ENCODE data around the gene C9orf72. TPM values are rescaled to one million over a fixed set of nuclear protein-coding genes. Genes with fewer than 3 reads are reported as not detected.

C9orf72 gene
- total and polyA plus RNA-seq, 3 donors from 2014 or later = 27.9 to 38.5 (median 32.0) TPM

DNA sequence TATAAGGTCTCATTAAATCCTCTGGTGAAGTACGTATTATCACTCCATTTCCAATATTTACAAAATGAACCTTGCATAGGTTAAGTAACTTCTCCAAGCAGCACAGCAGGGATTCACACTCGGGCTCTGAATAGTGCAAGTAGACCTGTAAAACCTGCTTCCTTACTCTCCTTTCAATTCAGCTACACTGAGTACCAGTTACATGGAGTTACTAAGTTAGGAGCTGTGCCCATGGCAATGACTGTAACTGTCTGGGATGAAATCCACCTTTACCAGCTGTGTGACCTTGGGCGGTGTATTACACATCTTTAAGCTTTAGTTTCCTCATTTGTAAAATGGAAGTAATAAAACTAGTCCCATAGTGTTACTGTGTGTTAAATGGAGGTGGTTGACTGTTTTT, 27.8 kb downstream of the C9orf72 start:
- Histone ChIP-seq H3K36me3 (ENCODE audit: low read depth, missing control alignments) (no peaks in the 10 kb centered on the region), H3K9me3 (no peaks in the 10 kb centered on the region), H3K4me3 (no peak overlapping the region), H3K27ac (no peak overlapping the region), H3K27me3 (no peaks in the 10 kb centered on the region), H3K4me1 (peaks cover 1% of the 10 kb centered on the region)
- intact Hi-C loops (cut with DNase I; ENCODE audit: low total_unique reads) = loop anchor here (5.0 kb wide), 1 partner anchor 213 kb away; no protein-coding TSS in a partner anchor
- TF ChIP-seq, protein P1, sequence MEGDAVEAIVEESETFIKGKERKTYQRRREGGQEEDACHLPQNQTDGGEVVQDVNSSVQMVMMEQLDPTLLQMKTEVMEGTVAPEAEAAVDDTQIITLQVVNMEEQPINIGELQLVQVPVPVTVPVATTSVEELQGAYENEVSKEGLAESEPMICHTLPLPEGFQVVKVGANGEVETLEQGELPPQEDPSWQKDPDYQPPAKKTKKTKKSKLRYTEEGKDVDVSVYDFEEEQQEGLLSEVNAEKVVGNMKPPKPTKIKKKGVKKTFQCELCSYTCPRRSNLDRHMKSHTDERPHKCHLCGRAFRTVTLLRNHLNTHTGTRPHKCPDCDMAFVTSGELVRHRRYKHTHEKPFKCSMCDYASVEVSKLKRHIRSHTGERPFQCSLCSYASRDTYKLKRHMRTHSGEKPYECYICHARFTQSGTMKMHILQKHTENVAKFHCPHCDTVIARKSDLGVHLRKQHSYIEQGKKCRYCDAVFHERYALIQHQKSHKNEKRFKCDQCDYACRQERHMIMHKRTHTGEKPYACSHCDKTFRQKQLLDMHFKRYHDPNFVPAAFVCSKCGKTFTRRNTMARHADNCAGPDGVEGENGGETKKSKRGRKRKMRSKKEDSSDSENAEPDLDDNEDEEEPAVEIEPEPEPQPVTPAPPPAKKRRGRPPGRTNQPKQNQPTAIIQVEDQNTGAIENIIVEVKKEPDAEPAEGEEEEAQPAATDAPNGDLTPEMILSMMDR (IDR thresholded peaks at IDR 0.05) = no peak
- TF ChIP-seq POLR2A (IDR thresholded peaks at IDR 0.05) = no peak
- 87 to 89% methylated on average over 3 of the region's 3 CpGs for WGBS, 2 donors
- no peak for DNase-seq

DNA sequence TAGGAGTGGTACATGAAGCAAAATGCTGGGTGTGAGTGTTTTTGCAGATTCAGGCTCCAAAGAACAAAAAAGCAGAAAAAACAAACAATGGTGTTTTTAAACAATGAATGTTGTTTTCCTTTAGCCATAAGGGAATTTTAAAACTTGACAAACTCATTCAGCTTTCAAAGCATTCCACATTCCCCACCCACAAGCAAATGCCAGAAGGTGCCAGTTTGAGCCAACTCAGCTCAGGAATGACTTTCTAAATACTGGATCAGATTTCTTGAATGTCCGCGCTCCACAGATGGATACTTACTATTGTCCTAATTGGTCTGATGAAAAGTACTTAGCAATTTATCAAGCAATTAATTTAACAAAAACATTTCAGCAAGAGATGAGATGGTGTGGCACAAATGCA, 30.8 kb downstream of the C9orf72 start:
- Histone ChIP-seq H3K4me1 (peaks cover 14% of the 10 kb centered on the region), H3K36me3 (ENCODE audit: low read depth, missing control alignments) (no peaks in the 10 kb centered on the region), H3K4me3 (no peak overlapping the region), H3K27ac (no peak overlapping the region), H3K9me3 (no peaks in the 10 kb centered on the region), H3K27me3 (no peaks in the 10 kb centered on the region)
- intact Hi-C loops (cut with DNase I; ENCODE audit: low total_unique reads) = no loop called here
- no peak for TF ChIP-seq POLR2A (IDR thresholded peaks at IDR 0.05)
- TF ChIP-seq, protein P1 (IDR thresholded peaks at IDR 0.05) = no peak
- 93% methylated on average over 2 of the region's 2 CpGs for WGBS, 2 donors
- no peak for DNase-seq

GRCh38 chr9:27541740-27542139, 31.5 kb downstream of the C9orf72 start:
- Histone ChIP-seq H3K9me3 (no peaks in the 10 kb centered on the region), H3K27ac (no peak overlapping the region), H3K4me1 (peaks cover 14% of the 10 kb centered on the region), H3K27me3 (no peaks in the 10 kb centered on the region), H3K36me3 (ENCODE audit: low read depth, missing control alignments) (no peaks in the 10 kb centered on the region), H3K4me3 (no peak overlapping the region)
- no peak for DNase-seq
- no peak for TF ChIP-seq POLR2A (IDR thresholded peaks at IDR 0.05)
- TF ChIP-seq, protein P1 (IDR thresholded peaks at IDR 0.05) = no peak
- WGBS, 2 donors = 82 to 93% methylated on average over 4 of the region's 4 CpGs
- intact Hi-C loops (cut with DNase I; ENCODE audit: low total_unique reads) = no loop called here

DNA sequence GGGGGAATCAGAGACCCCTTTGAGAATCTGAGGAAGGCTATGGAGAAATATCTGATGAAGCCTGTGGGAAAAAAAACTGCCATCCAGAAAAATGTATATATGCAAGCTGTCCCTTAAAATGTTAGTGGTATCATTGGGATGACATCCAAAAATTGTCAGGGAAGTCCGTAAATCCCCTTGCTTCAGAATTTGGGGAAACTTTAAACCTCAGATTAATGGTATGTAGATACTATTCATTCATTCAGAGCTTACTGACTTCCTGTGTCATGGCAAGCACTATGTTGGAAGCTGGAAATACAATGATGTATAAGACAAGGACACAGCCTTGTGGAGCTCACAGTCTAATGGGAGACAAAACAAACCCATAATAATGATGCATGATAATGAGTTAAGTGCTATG, 32.8 kb downstream of the C9orf72 start:
- no peak overlapping the region for H3K27ac ChIP-seq
- H3K27me3 ChIP-seq = no peaks in the 10 kb centered on the region
- H3K4me1 ChIP-seq = peaks cover 14% of the 10 kb centered on the region
- DNase-seq = no peak
- 79 to 87% methylated on average over 1 of the region's 1 CpG for WGBS, 2 donors
- H3K9me3 ChIP-seq = no peaks in the 10 kb centered on the region
- H3K4me3 ChIP-seq = no peak overlapping the region
- H3K36me3 ChIP-seq (ENCODE audit: low read depth, missing control alignments) = no peaks in the 10 kb centered on the region
- intact Hi-C loops (cut with DNase I; ENCODE audit: low total_unique reads) = no loop called here
- TF ChIP-seq POLR2A (IDR thresholded peaks at IDR 0.05) = no peak
- TF ChIP-seq, protein P1 (IDR thresholded peaks at IDR 0.05) = no peak
